ENCODE data around the gene CNN3.
"Not testable (repeated sequence)": the region's sequence is repeated elsewhere in the genome, so short reads cannot be mapped to it uniquely, and the experiment has no call there.

Gene CNN3

GRCh38 chr1:94949681-94950661, 23.1 kb upstream of the CNN3 start:
- no peak for DNase-seq (ENCODE audit: low read depth in 2 of 2, low spot score in 1 of 2)

GRCh38 chr1:94947437-94947836, 20.5 kb upstream of the CNN3 start:
- no peak for DNase-seq (ENCODE audit: low read depth in 2 of 2, low spot score in 1 of 2)

DNA sequence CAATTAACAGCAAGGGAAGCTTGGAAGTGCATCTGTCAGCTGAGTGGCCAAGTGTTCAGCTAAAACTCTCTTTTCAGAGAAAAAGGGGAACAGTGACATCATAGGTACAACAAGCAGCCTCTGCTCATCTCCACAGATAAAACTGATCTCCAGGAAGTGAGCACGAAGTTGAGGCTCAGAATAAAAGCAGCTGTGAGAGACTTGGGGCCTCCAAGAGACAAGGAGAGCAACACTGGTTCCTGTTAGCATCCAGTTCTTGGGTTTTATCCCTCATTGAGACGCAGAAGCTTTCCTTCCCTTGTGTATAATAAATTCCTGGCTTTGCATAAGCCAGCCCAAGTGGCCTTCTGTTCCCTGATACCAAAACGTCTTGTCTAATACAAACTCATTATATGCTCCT, 20.0 kb upstream of the CNN3 start:
- DNase-seq (ENCODE audit: low read depth in 2 of 2, low spot score in 1 of 2): no peak

GRCh38 chr1:94942171-94943128, 15.5 kb upstream of the CNN3 start:
- no peak for DNase-seq (ENCODE audit: low read depth in 2 of 2, low spot score in 1 of 2)

DNA sequence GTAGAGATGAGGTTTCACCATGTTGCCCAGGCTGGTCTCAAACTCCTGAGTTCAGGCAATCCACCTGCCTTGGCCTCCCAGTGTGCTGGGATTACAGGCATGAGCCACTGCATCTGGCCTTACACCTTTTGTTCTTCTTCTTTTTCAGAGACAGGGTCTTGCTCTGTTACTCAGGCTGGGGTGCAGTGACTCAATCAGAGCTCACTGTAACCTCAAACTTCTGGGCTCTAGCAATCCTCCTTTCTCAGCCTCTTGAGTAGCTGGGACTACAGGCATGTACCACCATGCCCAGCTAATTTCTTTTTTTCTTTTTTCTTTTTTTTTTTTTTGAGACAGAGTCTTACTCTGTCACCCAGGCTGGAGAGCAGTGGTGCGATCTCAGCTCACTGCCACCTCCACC, 14.6 kb upstream of the CNN3 start:
- not testable (repeated sequence) for DNase-seq (ENCODE audit: low read depth in 2 of 2, low spot score in 1 of 2)

DNA sequence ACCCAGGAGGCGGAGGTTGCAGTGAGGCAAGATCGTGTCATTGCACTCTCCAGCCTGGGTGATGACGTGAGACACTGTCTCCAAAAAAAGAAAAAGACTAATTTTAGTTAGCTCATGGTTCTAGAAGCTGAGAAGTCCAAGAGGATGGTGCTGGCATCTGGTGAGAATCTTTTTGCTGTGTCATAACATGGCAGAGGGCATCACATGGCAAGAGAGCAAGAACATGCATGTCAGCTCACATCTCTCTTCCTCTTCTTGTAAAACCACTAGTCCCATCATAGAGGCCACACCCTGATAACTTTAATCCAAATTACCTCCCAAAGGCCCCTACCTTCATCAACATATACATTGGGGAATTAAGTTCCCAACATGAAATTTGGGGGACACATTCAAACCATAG, 13.8 kb upstream of the CNN3 start:
- no peak for DNase-seq (ENCODE audit: low read depth in 2 of 2, low spot score in 1 of 2)

- DNase-seq (ENCODE audit: low read depth in 2 of 2, low spot score in 1 of 2): no peak
These were observed 10.9 kb upstream of the CNN3 start for GRCh38 chr1:94937820-94938219.

- no peak for DNase-seq (ENCODE audit: low read depth in 2 of 2, low spot score in 1 of 2)
These were observed 10.1 kb upstream of the CNN3 start for GRCh38 chr1:94936861-94937620.

DNA sequence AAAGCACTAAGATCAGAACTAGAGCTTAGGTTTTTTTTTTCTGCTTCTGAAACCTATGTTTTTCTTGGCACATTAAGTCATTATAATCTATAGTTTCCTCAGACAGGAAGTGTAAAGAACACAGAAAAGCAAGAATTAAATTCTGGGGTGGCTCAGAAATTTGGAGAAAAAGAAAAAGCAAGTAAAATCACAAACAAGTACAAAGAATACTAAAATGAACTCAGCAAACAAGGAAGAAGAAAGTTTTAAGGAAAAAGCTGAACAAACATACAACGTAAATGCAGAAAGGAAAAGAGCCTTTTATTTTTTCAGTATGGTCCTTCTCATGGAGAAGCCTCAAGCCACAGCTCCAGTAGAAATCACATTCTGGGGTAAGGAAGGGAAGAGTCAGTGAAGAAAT, 8.6 kb upstream of the CNN3 start:
- no peak for DNase-seq (ENCODE audit: low read depth in 2 of 2, low spot score in 1 of 2)

DNA sequence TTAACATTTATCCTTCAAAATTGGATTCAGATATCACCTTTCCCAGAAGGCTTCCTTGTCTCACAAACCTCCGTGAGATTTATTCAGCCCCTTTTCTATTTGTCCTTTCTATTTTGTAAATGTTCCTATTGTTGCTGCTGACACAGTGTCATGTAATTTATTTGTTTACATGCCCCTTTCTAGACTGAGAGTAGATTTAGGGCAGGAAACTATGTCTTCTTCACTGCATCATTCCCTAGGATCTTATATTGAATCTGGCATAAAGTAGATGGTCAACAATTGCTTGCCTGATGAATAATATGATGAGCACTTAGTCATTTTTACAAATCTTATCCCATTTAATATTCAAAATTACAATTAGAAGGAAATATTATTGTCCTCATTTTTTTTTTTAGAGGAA, 8.1 kb upstream of the CNN3 start:
- no peak for DNase-seq (ENCODE audit: low read depth in 2 of 2, low spot score in 1 of 2)

DNA sequence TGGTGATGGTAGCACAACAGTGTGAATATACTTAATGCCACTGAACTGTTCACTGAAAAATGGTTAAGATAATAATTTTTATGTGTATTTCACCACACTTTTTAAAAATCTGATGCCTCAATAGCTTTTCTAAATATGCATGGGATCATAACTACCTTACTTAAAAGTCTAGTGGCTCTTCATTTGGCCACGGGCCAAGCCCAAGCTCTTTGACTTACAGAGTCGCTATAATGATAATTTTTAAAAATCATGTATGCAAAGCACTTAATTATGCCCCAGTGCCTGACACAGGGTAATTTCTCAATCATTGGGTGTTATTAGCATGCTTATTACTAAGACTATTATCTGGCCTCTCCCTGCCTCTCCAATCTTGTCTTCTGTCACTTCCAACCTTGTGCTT, 7.6 kb upstream of the CNN3 start:
- DNase-seq (ENCODE audit: low read depth in 2 of 2, low spot score in 1 of 2): no peak

DNA sequence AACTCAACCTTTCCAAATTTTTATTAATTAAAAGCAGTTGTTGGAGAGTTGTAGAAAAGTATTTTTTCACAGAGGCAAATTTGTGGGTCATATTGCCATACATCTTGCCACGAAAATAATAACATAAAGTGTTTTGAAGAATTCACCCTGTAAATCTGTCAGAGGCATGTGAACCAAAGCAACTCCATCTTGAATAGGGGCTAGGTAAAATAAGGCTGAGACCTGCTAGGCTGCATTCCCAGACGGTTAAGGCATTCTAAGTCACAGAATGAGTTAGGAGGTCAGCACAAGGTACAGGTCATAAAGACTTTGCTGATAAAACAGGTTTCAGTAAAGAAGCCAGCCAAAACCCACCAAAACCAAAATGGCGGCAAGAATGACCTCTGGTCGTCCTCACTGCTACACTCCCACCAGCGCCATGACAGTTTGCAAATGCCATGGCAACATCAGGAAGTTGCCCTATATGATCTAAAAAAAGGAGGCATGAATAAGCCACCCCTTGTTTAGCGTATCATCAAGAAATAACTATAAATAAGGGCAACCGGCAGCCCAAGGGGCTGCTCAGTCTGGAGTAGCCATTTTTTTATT, 4.4 kb upstream of the CNN3 start:
- no peak for DNase-seq (ENCODE audit: low read depth in 2 of 2, low spot score in 1 of 2)

- no peak for DNase-seq (ENCODE audit: low read depth in 2 of 2, low spot score in 1 of 2)
These were observed 2.7 kb upstream of the CNN3 start for GRCh38 chr1:94929351-94930217.

DNA sequence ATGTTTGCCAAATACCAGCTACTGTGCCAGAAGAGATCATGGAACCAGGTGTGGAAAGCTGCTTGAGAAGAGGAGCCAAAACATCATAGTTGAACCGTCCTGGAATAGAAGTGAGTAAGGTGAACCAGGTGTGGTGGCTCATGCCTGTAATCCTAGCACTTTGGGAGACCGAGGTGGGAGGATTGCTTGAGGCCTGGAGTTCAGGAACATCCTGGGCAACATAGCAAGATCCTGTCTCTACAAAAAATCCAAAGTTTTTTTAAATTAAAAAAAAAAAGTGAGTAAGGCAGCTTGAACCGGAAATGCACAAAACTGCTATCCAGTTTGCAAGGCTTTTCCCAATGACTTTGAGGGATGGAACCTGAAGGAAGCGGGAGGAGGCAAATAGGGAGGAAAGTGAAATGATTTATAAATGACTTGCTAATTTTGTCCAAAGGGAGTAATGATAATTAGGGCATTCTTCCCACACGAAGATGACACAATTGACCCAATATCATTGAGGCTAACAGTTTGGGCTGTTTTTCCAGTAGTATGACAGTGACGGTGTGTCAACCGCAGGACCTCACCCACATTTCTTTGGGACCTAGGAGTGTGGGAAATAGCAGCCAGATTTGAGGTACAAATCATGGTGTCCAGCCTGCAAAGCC, 1.5 kb upstream of the CNN3 start:
- DNase-seq (ENCODE audit: low read depth in 2 of 2, low spot score in 1 of 2): no peak

GRCh38 chr1:94927405-94928175, 680 bp upstream of the CNN3 start:
- no peak for DNase-seq (ENCODE audit: low read depth in 2 of 2, low spot score in 1 of 2)

GRCh38 chr1:94926126-94926914, 590 bp downstream of the CNN3 start:
- no peak for DNase-seq (ENCODE audit: low read depth in 2 of 2, low spot score in 1 of 2)

- DNase-seq (ENCODE audit: low read depth in 2 of 2, low spot score in 1 of 2): no peak
These were observed 1.3 kb downstream of the CNN3 start for GRCh38 chr1:94925561-94926125.

Measured in stimulated activated CD8-positive, alpha-beta memory T cell treated with anti-CD3 and anti-CD28 coated beads, Interleukin-4, amount 100 ng/mL, for 1 hour (primary cell).